ENCODE measurements around the gene RIT1. TPM values are rescaled to one million over a fixed set of nuclear protein-coding genes. Genes with fewer than 3 reads are reported as not detected.

Gene RIT1
- total and polyA plus RNA-seq, 2 of the 13 experiments (the other 11 are each of a cell fraction or from before 2014, with no cell fraction given): 12.2 to 32.2 TPM

DNA sequence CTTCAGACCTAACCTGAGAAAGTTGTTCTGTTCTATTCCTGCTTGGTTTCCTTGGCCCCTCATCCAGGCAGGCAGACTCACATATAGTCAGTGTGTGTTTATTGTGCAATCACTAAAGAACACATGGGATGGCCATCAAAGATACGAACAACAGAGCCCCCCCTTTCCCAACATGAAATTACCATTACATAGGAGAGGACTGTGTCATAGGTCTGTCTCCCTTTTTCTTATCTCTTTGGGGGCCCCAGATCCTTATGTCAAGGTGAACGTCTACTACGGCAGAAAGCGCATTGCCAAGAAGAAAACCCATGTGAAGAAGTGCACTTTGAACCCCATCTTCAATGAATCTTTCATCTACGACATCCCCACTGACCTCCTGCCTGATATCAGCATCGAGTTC lies 30.2 kb downstream of the RIT1 start:
- no peak overlapping the region for H2AFZ ChIP-seq (ENCODE audit: low read length)
- intact Hi-C loops (cut with micrococcal nuclease; ENCODE audit: unreplicated experiment): no loop called here
- no peak for TF ChIP-seq ZNF205 (CRISPR knock-in tag; IDR thresholded peaks at IDR 0.05)
- TF ChIP-seq HOXA5 (CRISPR knock-in tag; IDR thresholded peaks at IDR 0.05): no peak
- TF ChIP-seq CEBPG (CRISPR knock-in tag; IDR thresholded peaks at IDR 0.05): peak; percentile 63
- no peak for TF ChIP-seq GFI1 (CRISPR knock-in tag; IDR thresholded peaks at IDR 0.05; ENCODE audit: borderline replicate concordance)
- TF ChIP-seq CEBPB (IDR thresholded peaks at IDR 0.05; ENCODE audit: borderline replicate concordance, low read depth, low read length): peak; percentile 93
- no peak for TF ChIP-seq ZNF160 (CRISPR knock-in tag; IDR thresholded peaks at IDR 0.05)
- no peak for TF ChIP-seq CHD2 (IDR thresholded peaks at IDR 0.05; ENCODE audit: low read depth, low read length)
- TF ChIP-seq TBL1XR1 (IDR thresholded peaks at IDR 0.05; ENCODE audit: borderline replicate concordance, low read length, partially characterized antibody): no peak
- no peak overlapping the region for H3K9ac ChIP-seq (ENCODE audit: insufficient read depth, low read depth, low read length)
- FAIRE-seq (no peak), DNase-seq (ENCODE audit: low spot score) (no peak), ATAC-seq (no peak; the same call in 2 of the 3 replicates)
- peaks cover 3 to 8% of the 10 kb centered on the region in 2 experiments; a peak in 1 of 5 replicates for H3K27me3 ChIP-seq (ENCODE audit: control insufficient read depth in 1 of 2, insufficient read depth in 2 of 2, low read length in 2 of 2)
- no peaks in the 10 kb centered on the region for H3K79me2 ChIP-seq (ENCODE audit: insufficient read depth, low read length)
- H4K20me1 ChIP-seq (ENCODE audit: insufficient read depth, low read length): no peaks in the 10 kb centered on the region
- no peak overlapping the region for H3K4me2 ChIP-seq (ENCODE audit: low read depth, low read length)
- in situ Hi-C loops (cut with HindIII; ENCODE audit: extremely low pct_ligation_motif_present, low pct_unique_long_range_greater_than_20kb): no loop called here
- peaks cover 34% of the 10 kb centered on the region for H3K4me1 ChIP-seq (ENCODE audit: insufficient read depth, low read length)
- POLR2A ChIA-PET: no interaction called here
- no TSS peak for BruUV-seq (replicated peaks)
- WGBS (ENCODE audit: low lambda C conversion rate): 19% methylated on average over 6 of the region's 6 CpGs
- H3K4me3 ChIP-seq (replicated peaks in 1 of 3; ENCODE audit: insufficient read depth in 1 of 3, low read depth in 2 of 3, low read length in 3 of 3): no peak overlapping the region
- no peaks in the 10 kb centered on the region for H3K9me3 ChIP-seq (ENCODE audit: low read length)
- CTCF ChIA-PET (ENCODE audit: low intra/inter-chr PET ratio, low total read pairs): no interaction called here
- H3K36me3 ChIP-seq (replicated peaks in 1 of 2; ENCODE audit: control insufficient read depth in 1 of 2, insufficient read depth in 2 of 2, low read length in 2 of 2): no peaks in the 10 kb centered on the region
- no peak overlapping the region for H3K27ac ChIP-seq (ENCODE audit: extremely low read length, insufficient read depth, low read length)

DNA sequence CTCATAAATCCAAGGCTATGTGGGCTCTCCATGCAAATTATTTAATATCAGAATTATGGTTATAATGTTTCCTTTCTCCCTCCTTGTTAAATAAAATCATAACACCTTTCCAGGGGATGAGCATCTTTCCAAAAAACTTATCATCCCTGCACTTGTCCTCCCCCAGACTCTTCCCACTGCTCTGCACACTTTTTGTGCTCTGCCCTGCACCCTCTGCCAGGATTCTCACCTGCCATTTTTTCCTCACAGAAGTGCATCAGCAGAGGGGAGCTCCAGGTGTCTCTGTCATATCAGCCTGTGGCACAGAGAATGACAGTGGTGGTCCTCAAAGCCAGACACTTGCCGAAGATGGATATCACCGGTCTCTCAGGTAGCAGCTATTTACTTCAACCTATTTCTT lies 30.9 kb downstream of the RIT1 start:
- Histone ChIP-seq H3K4me2 (ENCODE audit: low read depth, low read length) (no peak overlapping the region), H3K9me3 (ENCODE audit: low read length) (no peaks in the 10 kb centered on the region), H3K4me1 (ENCODE audit: insufficient read depth, low read length) (peaks cover 34% of the 10 kb centered on the region), H3K9ac (ENCODE audit: insufficient read depth, low read depth, low read length) (no peak overlapping the region), H3K36me3 (replicated peaks in 1 of 2; ENCODE audit: control insufficient read depth in 1 of 2, insufficient read depth in 2 of 2, low read length in 2 of 2) (no peaks in the 10 kb centered on the region), H3K79me2 (ENCODE audit: insufficient read depth, low read length) (no peaks in the 10 kb centered on the region), H3K27me3 (ENCODE audit: control insufficient read depth in 1 of 2, insufficient read depth in 2 of 2, low read length in 2 of 2) (peaks cover 2 to 3% of the 10 kb centered on the region in 2 experiments; a peak in 1 of 5 replicates), H4K20me1 (ENCODE audit: insufficient read depth, low read length) (no peaks in the 10 kb centered on the region), H3K4me3 (replicated peaks in 1 of 3; ENCODE audit: insufficient read depth in 1 of 3, low read depth in 2 of 3, low read length in 3 of 3) (no peak overlapping the region), H3K27ac (ENCODE audit: extremely low read length, insufficient read depth, low read length) (no peak overlapping the region), H2AFZ (ENCODE audit: low read length) (no peak overlapping the region)
- BruUV-seq (replicated peaks): no TSS peak
- CTCF ChIA-PET (ENCODE audit: low intra/inter-chr PET ratio, low total read pairs): no interaction called here
- WGBS (ENCODE audit: low lambda C conversion rate): 92% methylated on average over 2 of the region's 2 CpGs
- POLR2A ChIA-PET: no interaction called here
- FAIRE-seq (no peak), DNase-seq (ENCODE audit: low spot score) (no peak), ATAC-seq (no peak)
- intact Hi-C loops (cut with micrococcal nuclease; ENCODE audit: unreplicated experiment) (no loop called here), in situ Hi-C loops (cut with HindIII; ENCODE audit: extremely low pct_ligation_motif_present, low pct_unique_long_range_greater_than_20kb) (no loop called here)
- TF ChIP-seq, protein P1, sequence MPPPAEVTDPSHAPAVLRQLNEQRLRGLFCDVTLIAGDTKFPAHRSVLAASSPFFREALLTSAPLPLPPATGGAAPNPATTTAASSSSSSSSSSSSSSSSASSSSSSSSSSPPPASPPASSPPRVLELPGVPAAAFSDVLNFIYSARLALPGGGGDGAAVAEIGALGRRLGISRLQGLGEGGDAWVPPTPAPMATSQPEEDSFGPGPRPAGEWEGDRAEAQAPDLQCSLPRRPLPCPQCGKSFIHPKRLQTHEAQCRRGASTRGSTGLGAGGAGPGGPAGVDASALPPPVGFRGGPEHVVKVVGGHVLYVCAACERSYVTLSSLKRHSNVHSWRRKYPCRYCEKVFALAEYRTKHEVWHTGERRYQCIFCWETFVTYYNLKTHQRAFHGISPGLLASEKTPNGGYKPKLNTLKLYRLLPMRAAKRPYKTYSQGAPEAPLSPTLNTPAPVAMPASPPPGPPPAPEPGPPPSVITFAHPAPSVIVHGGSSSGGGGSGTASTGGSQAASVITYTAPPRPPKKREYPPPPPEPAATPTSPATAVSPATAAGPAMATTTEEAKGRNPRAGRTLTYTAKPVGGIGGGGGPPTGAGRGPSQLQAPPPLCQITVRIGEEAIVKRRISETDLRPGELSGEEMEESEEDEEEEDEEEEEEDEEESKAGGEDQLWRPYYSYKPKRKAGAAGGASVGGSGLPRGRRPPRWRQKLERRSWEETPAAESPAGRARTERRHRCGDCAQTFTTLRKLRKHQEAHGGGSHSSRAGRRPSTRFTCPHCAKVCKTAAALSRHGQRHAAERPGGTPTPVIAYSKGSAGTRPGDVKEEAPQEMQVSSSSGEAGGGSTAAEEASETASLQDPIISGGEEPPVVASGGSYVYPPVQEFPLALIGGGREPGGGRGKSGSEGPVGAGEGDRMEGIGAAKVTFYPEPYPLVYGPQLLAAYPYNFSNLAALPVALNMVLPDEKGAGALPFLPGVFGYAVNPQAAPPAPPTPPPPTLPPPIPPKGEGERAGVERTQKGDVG (CRISPR knock-in tag; IDR thresholded peaks at IDR 0.05; ENCODE audit: borderline replicate concordance): no peak
